NCI-H146 treated with DMSO at 0.1 percent for 48 hours (cell line): Measurements from ENCODE around the gene IBSP.

ENCODE experiments used
- DNase-seq: peaks from one replicate; lab custom pipeline; 2025; ENCODE audit not compliant: unreplicated experiment; lab: John Stamatoyannopoulos, UW

IBSP gene, protein sequence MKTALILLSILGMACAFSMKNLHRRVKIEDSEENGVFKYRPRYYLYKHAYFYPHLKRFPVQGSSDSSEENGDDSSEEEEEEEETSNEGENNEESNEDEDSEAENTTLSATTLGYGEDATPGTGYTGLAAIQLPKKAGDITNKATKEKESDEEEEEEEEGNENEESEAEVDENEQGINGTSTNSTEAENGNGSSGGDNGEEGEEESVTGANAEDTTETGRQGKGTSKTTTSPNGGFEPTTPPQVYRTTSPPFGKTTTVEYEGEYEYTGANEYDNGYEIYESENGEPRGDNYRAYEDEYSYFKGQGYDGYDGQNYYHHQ

DNA sequence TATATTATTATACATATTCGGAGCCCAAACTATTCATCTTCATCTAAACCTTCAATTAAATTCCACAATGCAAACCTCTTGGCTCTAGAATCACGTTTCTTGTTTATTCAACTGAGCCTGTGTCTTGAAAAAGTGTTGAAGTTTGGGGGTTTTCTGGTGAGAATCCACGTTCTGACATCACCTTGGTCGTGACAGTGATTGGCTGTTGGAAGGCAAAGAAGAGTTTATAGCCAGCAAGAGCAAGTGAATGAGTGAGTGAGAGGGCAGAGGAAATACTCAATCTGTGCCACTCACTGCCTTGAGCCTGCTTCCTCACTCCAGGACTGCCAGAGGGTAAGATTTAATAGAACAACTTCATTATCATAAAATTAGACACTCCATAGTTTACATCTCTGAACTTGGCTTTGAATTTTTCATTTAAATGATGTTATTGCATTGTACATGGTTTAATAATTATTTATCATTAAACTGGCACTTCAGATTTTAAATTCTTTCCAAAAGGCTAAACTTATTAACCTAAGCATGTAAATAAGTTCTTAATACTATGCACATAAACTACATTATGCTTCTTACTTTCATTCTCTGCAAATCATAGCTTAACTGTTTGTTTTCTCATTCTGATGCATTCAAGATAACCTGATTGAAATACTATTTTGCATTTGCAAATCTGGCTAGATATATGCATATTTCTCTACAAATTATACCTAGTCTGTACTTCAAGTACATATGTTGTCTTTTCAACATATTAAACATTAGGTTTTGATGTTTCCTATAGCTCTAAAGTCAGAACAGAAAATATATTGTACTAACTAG, at the start of gene IBSP:
Gene IBSP (plus strand): TSS at position 254 of the 813 bp plus-strand sequence. CDS start 2,808 bp downstream, outside the sequence.
- no peak for DNase-seq

DNA sequence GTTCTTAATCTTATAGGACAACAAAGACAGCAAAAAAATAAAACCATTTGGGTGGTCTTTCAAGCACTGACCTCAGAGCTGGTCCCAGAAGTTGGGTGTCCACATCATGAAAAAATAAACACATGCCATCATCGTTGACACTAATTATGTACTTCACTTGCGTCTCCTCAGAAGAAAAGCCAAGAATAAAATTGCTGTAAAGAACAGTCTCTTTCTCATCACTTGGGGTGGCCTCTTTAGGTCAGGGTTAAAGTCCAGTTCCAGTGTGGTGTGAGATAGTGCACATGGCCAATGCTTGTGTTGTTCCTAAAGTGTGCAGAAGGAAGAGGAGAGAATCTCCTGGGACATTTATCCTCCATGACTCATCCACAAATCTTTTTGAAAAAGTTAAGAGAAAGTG, 49.5 kb upstream of the IBSP start:
- DNase-seq: no peak

DNA sequence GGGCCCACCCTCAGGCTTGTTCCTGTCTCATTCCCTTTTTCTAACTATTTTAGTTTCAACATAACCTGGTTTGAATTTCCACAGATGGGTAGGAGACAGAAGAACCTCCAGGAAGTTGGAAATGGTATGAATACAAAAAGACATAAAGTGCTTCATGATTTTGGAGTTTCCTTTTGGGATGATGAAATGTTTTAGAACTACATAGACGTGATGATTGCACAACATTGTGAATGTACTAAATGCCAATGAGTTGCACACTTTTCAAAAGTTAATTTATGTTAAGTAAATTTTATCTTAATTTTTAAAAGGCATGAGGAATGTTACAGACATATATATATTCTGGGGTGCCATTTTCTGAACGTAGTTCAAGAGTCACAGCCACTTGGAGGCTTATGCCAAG, 41.1 kb upstream of the IBSP start:
- no peak for DNase-seq

DNA sequence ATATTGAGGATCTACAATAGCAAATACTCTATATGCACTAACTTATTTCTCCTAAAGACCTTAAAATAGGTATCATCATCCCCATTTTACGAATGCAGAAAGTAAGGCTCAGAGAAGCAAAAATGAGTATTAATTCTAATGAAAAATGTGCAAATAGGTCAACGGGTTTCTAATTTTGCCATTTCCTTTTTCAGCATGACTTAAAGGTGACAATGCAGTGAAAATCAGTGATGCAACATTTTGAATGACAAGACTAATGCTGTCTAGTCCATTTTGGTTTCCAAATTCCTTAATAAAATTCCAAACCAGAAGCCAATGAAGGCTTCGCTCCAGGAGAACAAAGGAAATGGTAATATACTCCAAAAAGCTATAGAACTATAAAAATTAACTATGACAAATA, 37.0 kb upstream of the IBSP start:
- DNase-seq: no peak

DNA sequence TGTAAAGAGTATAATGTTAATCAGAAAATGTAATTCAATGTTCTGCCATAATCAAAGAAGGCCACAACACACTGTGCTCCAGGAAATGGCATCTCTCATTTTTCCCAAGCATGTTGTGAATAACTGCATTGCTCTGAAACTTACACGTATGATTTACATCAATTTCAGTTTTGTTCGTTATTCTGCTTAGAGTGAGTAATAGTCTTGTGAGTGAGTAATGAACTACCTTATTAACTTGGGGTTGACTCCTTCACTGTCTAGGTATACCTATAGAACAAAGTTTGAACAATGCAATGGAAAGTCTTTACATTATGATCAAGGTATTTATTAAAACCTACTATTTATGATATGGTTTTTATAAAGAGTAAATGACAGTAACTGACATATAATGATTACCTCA, 17.8 kb upstream of the IBSP start:
- DNase-seq: no peak

DNA sequence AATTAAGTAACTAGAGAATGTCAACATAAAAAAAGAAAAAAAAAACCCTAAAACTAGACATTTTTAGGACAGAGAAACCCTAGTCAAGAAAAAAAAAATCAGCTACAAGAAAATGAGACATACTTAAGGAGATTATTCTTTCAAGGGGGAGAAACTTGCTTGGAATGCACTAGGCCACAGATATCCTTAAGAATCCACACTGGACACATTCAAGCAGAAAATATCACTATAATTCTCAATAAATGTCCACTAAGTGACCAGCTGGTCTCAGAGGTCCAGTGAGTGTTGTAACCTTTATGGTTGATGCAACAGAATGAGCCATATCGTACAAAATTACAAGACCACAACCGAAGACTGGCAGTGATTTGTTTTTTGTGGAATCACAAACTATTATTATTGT, 15.6 kb upstream of the IBSP start:
- DNase-seq: no peak

DNA sequence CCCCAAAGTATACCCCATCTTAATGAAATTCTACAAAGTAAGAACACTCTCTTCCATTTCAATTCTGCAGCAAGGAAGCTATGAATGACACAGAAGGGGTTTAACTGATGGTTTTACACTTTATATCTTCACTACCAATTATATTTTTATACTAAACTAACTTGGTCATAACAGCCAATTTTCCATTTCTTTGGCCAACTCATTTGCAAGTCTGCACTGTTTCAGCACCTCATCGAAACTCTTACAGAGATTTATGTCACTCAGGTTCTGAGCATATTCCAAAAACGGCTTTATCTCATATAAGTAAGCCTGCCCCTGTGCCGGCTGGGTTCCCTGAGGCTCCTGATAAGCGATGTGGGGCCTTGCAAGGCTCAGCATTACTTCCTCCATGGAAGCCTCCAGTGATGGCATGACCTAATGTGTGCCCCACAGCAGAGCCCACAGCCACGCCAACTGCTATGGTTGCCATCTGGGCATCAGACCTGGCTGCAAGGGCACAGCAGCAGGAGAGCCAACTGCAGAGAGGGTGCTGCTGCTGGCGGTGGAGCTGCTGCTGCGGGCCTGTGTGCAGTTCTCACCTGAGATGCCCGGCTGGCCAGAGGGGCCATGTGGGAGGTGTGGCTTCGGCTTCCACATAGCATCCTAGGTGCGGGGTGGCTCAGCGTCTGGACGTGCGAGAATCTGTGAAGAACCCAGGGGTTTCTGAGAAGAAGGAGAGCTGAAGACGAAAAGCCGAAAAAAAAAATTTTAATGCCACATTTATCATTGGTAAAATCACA, 13.4 kb upstream of the IBSP start:
- DNase-seq: no peak

DNA sequence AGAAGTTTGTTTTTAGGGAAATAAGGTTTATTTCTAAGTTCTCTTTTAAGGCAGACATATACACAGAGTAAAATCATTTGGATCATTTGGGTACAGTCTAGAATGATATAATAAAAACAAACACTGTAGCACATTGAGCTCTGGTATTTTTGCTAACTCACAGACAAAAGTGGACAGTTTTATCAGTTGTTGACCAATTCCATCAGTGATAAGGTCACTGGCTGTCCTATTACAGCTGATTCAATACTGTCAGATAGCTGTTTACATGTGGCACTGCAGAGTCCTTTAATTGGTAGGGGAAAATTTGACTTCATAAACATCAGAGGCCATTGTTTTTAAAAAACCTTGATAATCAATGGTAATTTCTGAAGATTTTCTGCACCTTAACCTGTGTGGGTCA, 3.5 kb downstream of the IBSP start:
- DNase-seq: no peak

DNA sequence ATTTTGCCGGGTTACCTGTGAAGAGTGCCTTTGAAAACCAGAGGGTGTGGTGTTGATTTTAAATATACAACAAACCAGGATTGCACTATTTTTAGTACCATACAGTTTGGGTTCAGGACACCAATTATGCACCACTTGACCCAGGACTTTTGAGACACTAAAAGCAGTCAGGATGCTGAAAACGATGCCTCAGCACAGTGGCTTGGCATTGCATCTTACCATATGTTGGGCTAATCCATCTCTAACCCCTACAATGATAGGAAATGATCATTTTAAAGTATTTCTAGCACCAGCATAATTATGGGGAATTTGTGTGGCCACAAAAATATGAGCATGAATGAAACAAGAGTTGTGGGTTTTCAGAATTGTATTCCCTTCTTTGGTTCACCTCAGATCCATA, 4.1 kb downstream of the IBSP start:
- no peak for DNase-seq

DNA sequence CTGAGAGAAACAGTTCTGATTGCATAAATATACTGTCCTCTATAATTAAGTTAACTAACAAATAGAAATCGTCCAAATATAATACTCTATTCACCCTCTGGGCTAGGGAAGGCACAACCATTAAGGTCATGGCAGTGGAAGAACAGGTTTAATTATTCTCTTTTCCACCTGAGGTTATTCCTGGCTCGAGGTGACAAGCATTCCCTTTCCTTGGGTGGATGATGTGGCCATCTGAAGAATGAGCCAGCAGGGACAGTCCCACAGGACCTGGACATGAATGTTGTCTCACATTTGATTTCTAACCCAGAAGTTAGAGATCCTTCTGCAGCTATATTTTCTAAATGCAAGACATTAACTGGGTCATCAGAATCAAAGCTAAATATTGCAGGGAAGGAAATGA, 5.5 kb downstream of the IBSP start:
- no peak for DNase-seq

DNA sequence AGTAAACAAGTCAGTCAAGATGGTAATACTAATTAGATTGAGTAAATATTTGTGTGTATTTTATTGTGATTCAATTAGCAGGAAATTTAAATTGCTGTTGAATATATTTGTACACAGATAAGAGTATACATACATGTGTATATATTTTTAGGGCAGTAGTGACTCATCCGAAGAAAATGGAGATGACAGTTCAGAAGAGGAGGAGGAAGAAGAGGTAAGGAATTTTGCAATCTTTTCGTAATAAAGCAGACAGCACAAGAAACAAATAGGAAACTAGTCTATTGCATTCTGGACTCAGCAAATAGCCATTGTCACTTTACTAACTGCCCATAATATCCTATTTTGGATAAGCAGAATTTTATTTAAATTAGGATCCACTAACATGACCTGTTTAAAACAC, 6.6 kb downstream of the IBSP start:
- DNase-seq: no peak

DNA sequence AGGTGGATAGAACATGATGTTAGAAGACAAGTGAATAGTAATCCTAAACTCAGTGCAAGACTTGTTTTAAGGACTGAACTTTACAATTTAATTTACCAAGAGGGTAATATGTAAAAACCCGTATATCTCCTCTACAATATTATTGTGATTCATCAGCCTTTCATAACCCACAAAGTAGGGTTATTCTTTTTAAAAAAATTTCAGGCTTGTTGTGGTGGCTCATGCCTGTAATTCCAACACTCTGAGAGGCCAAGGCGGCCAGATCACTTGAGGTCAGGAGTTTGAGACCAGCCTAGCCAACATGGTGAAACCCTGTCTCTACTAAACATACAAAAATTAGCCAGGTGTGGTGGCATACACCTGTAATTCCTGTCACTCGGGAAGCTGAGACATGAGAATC, 7.2 kb downstream of the IBSP start:
- no peak for DNase-seq

DNA sequence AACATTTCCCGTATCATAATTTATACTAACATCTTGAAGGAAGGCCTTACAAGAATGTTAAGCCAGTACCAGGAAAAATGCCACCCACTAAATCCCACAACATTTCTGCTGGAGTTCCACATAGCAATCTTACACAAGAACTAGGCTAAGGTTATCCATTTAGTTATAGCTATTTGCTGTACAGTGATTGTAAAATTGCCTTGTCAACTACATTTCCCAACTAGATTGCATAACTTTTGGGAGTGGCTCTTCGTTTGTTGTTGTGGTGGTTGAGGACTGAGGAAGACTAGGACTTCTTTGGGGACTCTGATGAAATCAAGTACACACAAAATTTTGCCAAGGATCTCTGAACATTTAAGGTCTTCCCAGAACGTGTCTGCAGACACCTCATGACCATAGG, 8.0 kb downstream of the IBSP start:
- DNase-seq: no peak

DNA sequence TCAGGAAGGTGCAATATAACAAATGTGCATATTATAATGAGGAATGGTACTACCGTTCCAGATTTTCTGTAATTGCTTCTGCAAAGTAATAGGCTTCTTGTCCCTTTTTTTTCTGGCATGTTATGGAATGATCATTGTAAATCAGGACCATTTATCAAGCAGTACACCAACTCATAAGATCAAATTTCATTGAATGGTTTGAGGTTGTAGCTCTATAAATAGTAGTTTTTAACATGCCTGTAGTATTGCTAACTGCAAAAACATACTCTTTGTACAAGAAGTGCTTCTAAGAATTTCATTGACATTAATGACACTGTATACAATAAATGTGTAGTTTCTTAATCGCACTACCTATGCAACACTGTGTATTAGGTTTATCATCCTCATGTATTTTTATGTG, 12.6 kb downstream of the IBSP start:
- no peak for DNase-seq

DNA sequence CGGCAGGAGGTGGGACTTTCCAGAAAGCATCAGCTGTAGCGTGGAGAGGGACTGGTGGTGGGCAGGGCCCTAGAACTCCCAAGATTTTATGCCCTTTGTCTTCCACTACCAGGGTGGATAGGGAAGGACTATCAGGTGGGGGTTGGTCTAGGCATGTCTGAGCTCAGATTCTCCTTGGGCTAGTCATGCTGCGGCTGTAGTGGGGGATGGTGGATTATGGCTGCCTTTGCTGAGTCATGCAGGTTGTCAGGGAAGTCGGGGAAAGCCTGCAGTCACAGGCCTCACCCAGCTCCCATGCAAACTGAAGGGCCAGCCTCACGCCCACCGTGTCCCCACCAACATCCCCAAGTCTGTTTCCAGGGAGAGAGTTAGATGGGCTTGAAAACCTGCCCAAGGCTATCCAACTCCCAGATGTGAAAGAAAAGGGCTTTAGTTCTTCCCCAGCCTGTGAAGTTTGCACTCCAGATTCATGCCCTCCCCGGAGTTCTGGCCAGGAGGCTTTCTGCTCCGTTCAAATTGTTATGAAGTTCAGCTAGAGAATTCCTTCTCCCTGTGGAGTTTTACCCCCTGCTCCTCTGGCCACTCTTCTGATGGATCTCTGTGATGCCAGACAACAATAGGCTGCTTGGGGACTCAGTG, 20.0 kb downstream of the IBSP start:
- no peak for DNase-seq

DNA sequence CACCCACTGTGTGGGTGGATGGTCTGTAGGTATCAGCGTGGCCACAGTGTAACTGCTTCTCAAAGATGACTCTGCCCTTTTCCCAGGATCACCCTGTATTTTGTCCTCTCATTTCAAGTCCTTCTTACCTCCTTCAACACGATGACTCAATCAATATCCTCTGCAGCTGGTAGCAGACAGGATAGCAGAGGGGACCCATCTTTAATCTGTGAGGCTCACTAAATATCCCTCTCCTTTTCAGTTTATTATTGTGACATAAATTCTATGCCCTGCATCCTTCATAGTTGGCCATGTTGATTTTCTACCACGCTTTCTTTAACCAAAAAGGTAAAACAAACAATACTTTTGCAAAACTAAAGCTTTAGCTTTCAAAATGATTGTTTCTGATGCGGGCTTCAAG, 23.8 kb downstream of the IBSP start:
- no peak for DNase-seq

DNA sequence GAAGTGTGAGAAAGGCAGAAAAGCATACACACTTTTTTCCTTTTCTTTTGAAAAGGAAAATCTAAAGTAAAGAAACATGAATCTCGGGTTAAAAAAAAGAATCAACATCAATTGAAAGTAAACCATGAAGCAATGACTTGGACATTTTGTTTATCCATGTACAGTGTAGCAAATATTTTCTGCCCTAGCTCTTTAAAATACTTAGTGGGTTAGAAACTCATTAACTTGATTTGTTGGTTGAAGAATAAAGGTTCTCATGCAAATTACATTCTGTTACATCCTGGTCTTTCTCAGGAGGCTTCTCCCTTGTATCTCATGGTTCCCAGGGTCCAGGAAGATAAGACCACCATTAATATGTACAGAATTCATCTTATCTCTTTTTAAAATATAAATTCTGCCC, 24.4 kb downstream of the IBSP start:
- DNase-seq: no peak

DNA sequence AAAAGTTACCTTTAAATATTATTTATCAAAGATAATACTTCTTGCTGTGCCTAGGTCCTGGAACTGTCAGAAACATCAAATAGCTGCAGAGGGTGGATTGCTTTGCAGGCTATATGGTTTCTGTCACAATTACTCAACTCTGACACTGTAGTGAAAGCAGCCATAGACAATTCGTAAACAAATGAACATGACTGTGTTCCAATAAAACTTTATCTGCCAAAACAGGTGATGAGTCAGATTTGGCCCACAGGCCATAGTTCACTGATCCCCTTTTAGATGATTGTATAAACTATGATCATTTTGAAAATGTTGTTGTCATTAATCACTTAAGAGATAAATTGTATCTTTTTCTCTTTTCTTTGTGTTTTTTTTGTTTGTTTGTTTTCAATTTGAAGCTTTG, 25.0 kb downstream of the IBSP start:
- DNase-seq: no peak

DNA sequence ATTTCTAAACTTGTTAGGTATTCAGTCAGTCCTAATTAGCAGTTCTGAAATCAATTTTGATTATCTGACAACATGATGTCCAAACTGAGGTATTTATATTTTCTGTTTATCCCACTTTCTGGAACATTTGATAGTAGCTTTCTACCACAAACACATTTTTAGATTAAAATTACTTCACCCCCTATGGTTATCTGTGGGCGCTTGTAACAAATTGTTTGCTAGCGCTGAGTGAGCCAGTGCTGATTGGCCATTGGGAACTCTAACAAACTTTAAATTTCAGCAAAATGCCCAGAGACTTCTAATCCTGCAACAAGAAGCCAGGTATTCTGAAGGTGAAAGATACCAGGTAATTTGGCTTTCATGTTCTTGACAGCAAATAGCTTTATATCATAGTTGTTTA, 33.3 kb downstream of the IBSP start, which contains the start of gene MEPE:
Gene MEPE (plus strand): TSS at position 301 of the 400 bp plus-strand sequence. CDS start 1,746 bp downstream, outside the sequence.
- no peak for DNase-seq

DNA sequence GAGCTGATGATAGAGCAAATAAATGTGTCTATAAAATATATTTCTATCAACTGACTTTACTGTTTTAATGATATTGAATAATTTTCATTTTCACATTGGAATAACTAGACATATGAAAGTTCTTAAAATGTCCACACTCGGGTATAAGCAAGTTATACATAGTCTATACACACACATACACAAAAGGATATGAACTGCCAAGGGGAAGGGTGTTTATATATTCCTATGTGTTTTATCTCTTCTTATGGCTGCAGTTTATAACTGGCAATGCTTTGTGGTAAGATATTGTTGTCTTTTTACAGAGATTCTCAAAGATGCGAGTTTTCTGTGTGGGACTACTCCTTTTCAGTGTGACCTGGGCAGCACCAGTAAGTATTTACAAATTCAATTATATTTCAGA, 35.0 kb downstream of the IBSP start:
- no peak for DNase-seq

DNA sequence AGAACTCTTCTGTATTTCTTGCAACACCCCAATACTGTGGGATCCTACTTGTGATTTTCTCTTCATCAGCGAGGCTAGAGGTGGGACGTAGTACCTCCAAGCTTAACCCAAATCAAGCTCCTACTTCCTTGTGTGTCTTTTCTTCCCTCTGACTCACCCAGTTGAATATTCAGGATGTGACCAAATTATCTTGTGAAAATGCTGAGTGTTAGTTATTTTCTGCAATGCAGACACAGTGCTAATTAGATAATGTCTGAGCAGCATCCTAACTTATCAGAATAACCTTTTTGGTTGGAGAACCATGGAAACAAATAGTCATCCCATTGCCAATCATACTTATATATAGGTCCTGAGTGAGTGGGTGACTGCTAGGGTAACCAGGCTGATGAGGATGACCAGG, 35.8 kb downstream of the IBSP start:
- no peak for DNase-seq
